Measurements from ENCODE around the gene STAT4.

STAT4 gene

GRCh38 chr2:191150230-191150599 lies 579 bp downstream of the STAT4 start:
- no peak overlapping the region for H3K14ac ChIP-seq (ENCODE audit: low read length)
- no CpG with 5 or more reads among the region's 10 CpGs for WGBS, 2 donors (ENCODE audit: extremely low coverage in 2 of 2, insufficient read length in 2 of 2, insufficient replicate concordance in 1 of 2)
- H3K27ac ChIP-seq (replicated peaks; ENCODE audit: low read length), result no peak overlapping the region

GRCh38 chr2:191149391-191149790 lies 1.4 kb downstream of the STAT4 start:
- Histone ChIP-seq H3K27ac (replicated peaks; ENCODE audit: low read length) (no peak overlapping the region), H3K9ac (ENCODE audit: low read depth, low read length, poor library complexity) (no peak overlapping the region), H3K23ac (ENCODE audit: low read depth, low read length, poor library complexity) (no peak overlapping the region), H3K4me1 (ENCODE audit: control insufficient read depth in 2 of 2, insufficient read depth in 1 of 2, low read depth in 1 of 2, low read length in 2 of 2) (peaks cover 0 to 8% of the 10 kb centered on the region in 2 donors), H2BK15ac (ENCODE audit: low read length) (no peak overlapping the region), H2BK120ac (ENCODE audit: low read depth, low read length) (no peak overlapping the region), H2BK12ac (ENCODE audit: low read length) (no peak overlapping the region), H2AFZ (ENCODE audit: low read length) (no peak overlapping the region), H2BK5ac (ENCODE audit: low read length) (no peak overlapping the region), H4K91ac (ENCODE audit: low read depth, low read length, poor library complexity) (no peak overlapping the region), H2AK5ac (ENCODE audit: low read depth, low read length) (no peak overlapping the region), H3K4ac (ENCODE audit: low read length) (no peak overlapping the region), H4K8ac (ENCODE audit: low read depth, low read length) (no peak overlapping the region), H3K14ac (ENCODE audit: low read length) (no peak overlapping the region), H3K36me3 (replicated peaks in 1 of 2; ENCODE audit: control insufficient read depth in 2 of 2, insufficient read depth in 2 of 2, low read length in 2 of 2) (no peaks in the 10 kb centered on the region), H3K4me3 (ENCODE audit: low read length in 2 of 2) (no peak overlapping the region), H3K4me2 (ENCODE audit: insufficient read depth, low read length, poor library complexity, severe bottlenecking) (no peak overlapping the region), H3K27me3 (ENCODE audit: control insufficient read depth in 3 of 3, insufficient read depth in 3 of 3, low read depth in 1 of 3, low read length in 3 of 3) (peaks cover 0 to 15% (median 9%) of the 10 kb centered on the region in 3 experiments), H3K79me1 (ENCODE audit: low read depth, low read length) (no peaks in the 10 kb centered on the region), H3K9me3 (replicated peaks in 1 of 2; ENCODE audit: control insufficient read depth in 2 of 2, insufficient read depth in 1 of 2, low read depth in 1 of 2, low read length in 2 of 2) (no peaks in the 10 kb centered on the region), H3K18ac (ENCODE audit: low read length) (no peak overlapping the region)
- no peak for DNase-seq (ENCODE audit: low spot score)
- WGBS, 2 donors (ENCODE audit: extremely low coverage in 2 of 2, insufficient read length in 2 of 2, insufficient replicate concordance in 1 of 2), result no CpG with 5 or more reads among the region's 4 CpGs

More at GRCh38 chr2:191150230-191150599, 579 bp downstream of the STAT4 start:
- Histone ChIP-seq H3K9ac (ENCODE audit: low read depth, low read length, poor library complexity) (no peak overlapping the region), H3K4me2 (ENCODE audit: insufficient read depth, low read length, poor library complexity, severe bottlenecking) (peak overlapping the region; percentile 59), H2AFZ (ENCODE audit: low read length) (peak overlapping the region; percentile 77), H3K18ac (ENCODE audit: low read length) (no peak overlapping the region), H3K4me1 (ENCODE audit: control insufficient read depth in 2 of 2, insufficient read depth in 1 of 2, low read depth in 1 of 2, low read length in 2 of 2) (peaks cover 0 to 8% of the 10 kb centered on the region in 2 donors), H2BK5ac (ENCODE audit: low read length) (no peak overlapping the region), H4K8ac (ENCODE audit: low read depth, low read length) (no peak overlapping the region), H3K36me3 (replicated peaks in 1 of 2; ENCODE audit: control insufficient read depth in 2 of 2, insufficient read depth in 2 of 2, low read length in 2 of 2) (no peaks in the 10 kb centered on the region), H3K4me3 (ENCODE audit: low read length in 2 of 2) (peak overlapping the region; percentile 13 to 69), H3K27me3 (ENCODE audit: control insufficient read depth in 3 of 3, insufficient read depth in 3 of 3, low read depth in 1 of 3, low read length in 3 of 3) (peaks cover 0 to 15% (median 9%) of the 10 kb centered on the region in 3 experiments), H2BK12ac (ENCODE audit: low read length) (no peak overlapping the region), H2AK5ac (ENCODE audit: low read depth, low read length) (no peak overlapping the region), H3K23ac (ENCODE audit: low read depth, low read length, poor library complexity) (no peak overlapping the region), H3K9me3 (replicated peaks in 1 of 2; ENCODE audit: control insufficient read depth in 2 of 2, insufficient read depth in 1 of 2, low read depth in 1 of 2, low read length in 2 of 2) (no peaks in the 10 kb centered on the region), H2BK15ac (ENCODE audit: low read length) (no peak overlapping the region), H4K91ac (ENCODE audit: low read depth, low read length, poor library complexity) (no peak overlapping the region), H2BK120ac (ENCODE audit: low read depth, low read length) (no peak overlapping the region), H3K4ac (ENCODE audit: low read length) (no peak overlapping the region), H3K79me1 (ENCODE audit: low read depth, low read length) (no peaks in the 10 kb centered on the region)
- no peak for DNase-seq (ENCODE audit: low spot score)

GRCh38 chr2:191148791-191149190 lies 2.0 kb downstream of the STAT4 start:
- H3K27ac ChIP-seq (replicated peaks; ENCODE audit: low read length), result no peak overlapping the region
- H3K27me3 ChIP-seq (ENCODE audit: control insufficient read depth in 3 of 3, insufficient read depth in 3 of 3, low read depth in 1 of 3, low read length in 3 of 3), result peaks cover 0 to 15% (median 9%) of the 10 kb centered on the region in 3 experiments
- H3K9me3 ChIP-seq (replicated peaks in 1 of 2; ENCODE audit: control insufficient read depth in 2 of 2, insufficient read depth in 1 of 2, low read depth in 1 of 2, low read length in 2 of 2), result no peaks in the 10 kb centered on the region
- H2BK120ac ChIP-seq (ENCODE audit: low read depth, low read length), result no peak overlapping the region
- DNase-seq (ENCODE audit: low spot score), result no peak
- no peak overlapping the region for H2BK15ac ChIP-seq (ENCODE audit: low read length)
- no peak overlapping the region for H2BK12ac ChIP-seq (ENCODE audit: low read length)
- no CpG with 5 or more reads among the region's 2 CpGs for WGBS, 2 donors (ENCODE audit: extremely low coverage in 2 of 2, insufficient read length in 2 of 2, insufficient replicate concordance in 1 of 2)
- no peak overlapping the region for H3K4me2 ChIP-seq (ENCODE audit: insufficient read depth, low read length, poor library complexity, severe bottlenecking)
- peaks cover 0 to 8% of the 10 kb centered on the region in 2 donors for H3K4me1 ChIP-seq (ENCODE audit: control insufficient read depth in 2 of 2, insufficient read depth in 1 of 2, low read depth in 1 of 2, low read length in 2 of 2)
- H3K18ac ChIP-seq (ENCODE audit: low read length), result no peak overlapping the region
- H3K23ac ChIP-seq (ENCODE audit: low read depth, low read length, poor library complexity), result no peak overlapping the region
- H2AK5ac ChIP-seq (ENCODE audit: low read depth, low read length), result no peak overlapping the region
- no peak overlapping the region for H2BK5ac ChIP-seq (ENCODE audit: low read length)
- H2AFZ ChIP-seq (ENCODE audit: low read length), result no peak overlapping the region
- no peak overlapping the region for H4K8ac ChIP-seq (ENCODE audit: low read depth, low read length)
- H4K91ac ChIP-seq (ENCODE audit: low read depth, low read length, poor library complexity), result no peak overlapping the region
- no peak overlapping the region for H3K4ac ChIP-seq (ENCODE audit: low read length)
- no peak overlapping the region for H3K14ac ChIP-seq (ENCODE audit: low read length)
- no peak overlapping the region for H3K9ac ChIP-seq (ENCODE audit: low read depth, low read length, poor library complexity)
- H3K36me3 ChIP-seq (replicated peaks in 1 of 2; ENCODE audit: control insufficient read depth in 2 of 2, insufficient read depth in 2 of 2, low read length in 2 of 2), result no peaks in the 10 kb centered on the region
- H3K79me1 ChIP-seq (ENCODE audit: low read depth, low read length), result no peaks in the 10 kb centered on the region
- H3K4me3 ChIP-seq (ENCODE audit: low read length in 2 of 2), result no peak overlapping the region

- WGBS, 2 donors (ENCODE audit: extremely low coverage in 2 of 2, insufficient read length in 2 of 2, insufficient replicate concordance in 1 of 2), result no CpG with 5 or more reads among the region's 1 CpG
- H4K91ac ChIP-seq (ENCODE audit: low read depth, low read length, poor library complexity), result no peak overlapping the region
Measured at GRCh38 chr2:191148281-191148680, 2.5 kb downstream of the STAT4 start.

More at GRCh38 chr2:191148281-191148680, 2.5 kb downstream of the STAT4 start:
- Histone ChIP-seq H3K27me3 (ENCODE audit: control insufficient read depth in 3 of 3, insufficient read depth in 3 of 3, low read depth in 1 of 3, low read length in 3 of 3) (peaks cover 0 to 15% (median 9%) of the 10 kb centered on the region in 3 experiments), H3K4me2 (ENCODE audit: insufficient read depth, low read length, poor library complexity, severe bottlenecking) (no peak overlapping the region), H3K23ac (ENCODE audit: low read depth, low read length, poor library complexity) (no peak overlapping the region), H3K36me3 (replicated peaks in 1 of 2; ENCODE audit: control insufficient read depth in 2 of 2, insufficient read depth in 2 of 2, low read length in 2 of 2) (no peaks in the 10 kb centered on the region), H2BK120ac (ENCODE audit: low read depth, low read length) (no peak overlapping the region), H4K8ac (ENCODE audit: low read depth, low read length) (no peak overlapping the region), H2AK5ac (ENCODE audit: low read depth, low read length) (no peak overlapping the region), H3K9ac (ENCODE audit: low read depth, low read length, poor library complexity) (no peak overlapping the region), H3K4ac (ENCODE audit: low read length) (no peak overlapping the region), H2BK12ac (ENCODE audit: low read length) (no peak overlapping the region), H2AFZ (ENCODE audit: low read length) (no peak overlapping the region), H3K14ac (ENCODE audit: low read length) (no peak overlapping the region), H3K4me1 (ENCODE audit: control insufficient read depth in 2 of 2, insufficient read depth in 1 of 2, low read depth in 1 of 2, low read length in 2 of 2) (peaks cover 0 to 8% of the 10 kb centered on the region in 2 donors), H2BK5ac (ENCODE audit: low read length) (no peak overlapping the region), H3K79me1 (ENCODE audit: low read depth, low read length) (no peaks in the 10 kb centered on the region), H3K4me3 (ENCODE audit: low read length in 2 of 2) (no peak overlapping the region), H3K27ac (replicated peaks; ENCODE audit: low read length) (no peak overlapping the region), H3K18ac (ENCODE audit: low read length) (no peak overlapping the region), H2BK15ac (ENCODE audit: low read length) (no peak overlapping the region), H3K9me3 (replicated peaks in 1 of 2; ENCODE audit: control insufficient read depth in 2 of 2, insufficient read depth in 1 of 2, low read depth in 1 of 2, low read length in 2 of 2) (no peaks in the 10 kb centered on the region)
- no peak for DNase-seq (ENCODE audit: low spot score)

Measured in neuronal stem cell (in vitro differentiated cells).